ENCODE data around the gene CTNNB1. TPM values are rescaled to one million over a fixed set of nuclear protein-coding genes. Genes with fewer than 3 reads are reported as not detected.
A peak's percentile ranks its signal among the peaks of the same experiment; 100 is the strongest.
"Not testable (repeated sequence)": the region's sequence is repeated elsewhere in the genome, so short reads cannot be mapped to it uniquely, and the experiment has no call there.

CTNNB1 gene
- total RNA-seq, 1 experiment from 2014 or later: 441 TPM

DNA sequence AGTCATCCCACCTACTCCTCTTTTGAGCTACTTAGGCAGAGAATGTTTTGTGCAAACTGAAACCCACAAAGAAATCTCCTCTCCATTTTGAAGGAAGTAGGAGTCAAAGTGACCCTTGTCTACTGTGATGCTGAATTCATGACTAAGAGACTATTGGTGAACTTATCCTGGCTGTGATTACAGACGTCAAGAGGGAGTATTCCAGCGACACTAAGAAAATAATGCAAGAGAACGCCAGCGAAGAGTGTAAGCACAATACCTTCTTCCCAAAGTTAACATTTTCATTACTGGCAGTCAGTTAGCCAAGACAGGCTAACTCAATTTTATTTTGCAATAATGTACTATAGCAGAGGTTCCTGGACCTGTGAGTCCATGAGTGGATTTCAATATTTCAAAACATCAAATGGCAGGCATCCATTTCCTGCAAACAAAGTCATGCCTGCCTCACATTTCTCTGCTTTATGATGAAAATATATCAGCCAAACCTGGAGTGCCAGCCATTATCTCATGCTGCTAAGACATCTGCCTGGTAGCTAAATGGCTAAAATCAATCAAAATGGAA is 59.0 kb downstream of the CTNNB1 start:
- DNase-seq (ENCODE audit: low spot score): no peak

DNA sequence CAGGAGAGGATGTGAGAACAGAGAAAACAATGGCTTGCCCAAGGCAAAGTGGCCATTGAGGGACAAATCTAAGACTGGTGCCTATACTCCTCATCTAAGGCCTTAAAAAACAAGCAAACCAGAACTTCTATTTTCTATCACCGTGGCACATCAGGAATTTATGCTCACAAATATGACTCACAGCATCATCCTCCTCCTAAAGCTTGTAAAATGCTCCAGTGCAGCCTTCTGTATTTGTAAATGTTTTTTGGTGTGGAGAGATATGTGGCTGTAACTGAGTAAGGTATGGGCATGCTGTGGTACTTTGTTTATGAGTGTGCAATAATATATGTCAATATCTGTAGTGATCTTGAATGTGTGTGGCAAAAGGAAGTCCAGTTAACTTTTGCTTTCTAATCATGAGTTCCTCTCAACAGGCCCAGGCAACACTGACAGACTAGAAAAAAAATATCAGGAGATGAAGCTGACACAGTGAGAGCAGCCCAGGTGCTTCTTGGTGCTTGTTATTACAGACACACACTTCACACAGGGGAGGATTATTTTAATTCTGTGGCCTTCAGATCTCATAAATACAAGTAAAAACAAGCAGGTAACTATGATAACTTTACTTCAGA is 60.3 kb downstream of the CTNNB1 start:
- DNase-seq (ENCODE audit: low spot score): no peak

DNA sequence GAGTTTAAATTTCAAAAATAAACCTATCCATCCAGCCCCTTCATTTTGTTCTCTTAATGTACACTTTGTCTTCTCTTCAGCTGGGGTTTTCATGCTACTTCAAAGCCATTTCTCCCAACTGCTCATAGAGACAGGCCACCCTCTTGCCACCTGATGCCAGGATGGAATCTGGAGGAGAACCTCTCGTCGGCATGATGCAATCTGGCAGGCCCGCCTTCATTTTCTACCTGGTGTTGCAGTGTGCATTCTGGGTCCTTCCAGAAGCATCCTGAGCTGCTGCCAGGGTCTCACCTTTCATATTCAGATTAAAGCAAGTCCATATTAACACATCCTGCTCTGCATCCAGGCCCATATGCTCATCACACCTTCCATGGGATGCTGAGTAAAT is 60.8 kb downstream of the CTNNB1 start:
- DNase-seq (ENCODE audit: low spot score): no peak

DNA sequence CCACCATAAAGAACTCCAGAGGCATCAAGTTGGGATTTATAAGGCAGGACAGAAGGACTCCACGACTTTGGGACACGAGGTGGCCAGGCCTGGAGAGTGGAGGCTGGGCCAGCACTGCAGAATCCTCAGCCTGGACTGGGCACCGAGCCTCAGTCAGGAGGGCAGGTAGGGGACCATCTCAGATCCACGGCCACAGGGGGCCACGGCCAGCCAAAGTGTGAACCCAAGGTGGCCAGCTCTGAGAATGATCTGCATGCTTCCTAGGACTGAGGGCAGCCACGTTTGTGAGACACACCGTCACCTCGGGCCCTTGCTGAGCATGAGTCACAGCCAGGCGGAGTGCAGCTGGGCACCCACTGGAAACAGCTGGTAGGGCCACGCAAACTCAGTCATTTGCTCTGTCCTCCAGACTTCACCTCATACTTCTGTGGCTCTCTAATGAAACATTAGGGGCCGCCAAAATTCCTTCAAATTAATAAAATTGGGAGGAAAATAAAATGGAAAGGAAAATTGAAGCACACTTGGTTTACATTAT is 65.8 kb downstream of the CTNNB1 start:
- DNase-seq (ENCODE audit: low spot score): peak; percentile 76

DNA sequence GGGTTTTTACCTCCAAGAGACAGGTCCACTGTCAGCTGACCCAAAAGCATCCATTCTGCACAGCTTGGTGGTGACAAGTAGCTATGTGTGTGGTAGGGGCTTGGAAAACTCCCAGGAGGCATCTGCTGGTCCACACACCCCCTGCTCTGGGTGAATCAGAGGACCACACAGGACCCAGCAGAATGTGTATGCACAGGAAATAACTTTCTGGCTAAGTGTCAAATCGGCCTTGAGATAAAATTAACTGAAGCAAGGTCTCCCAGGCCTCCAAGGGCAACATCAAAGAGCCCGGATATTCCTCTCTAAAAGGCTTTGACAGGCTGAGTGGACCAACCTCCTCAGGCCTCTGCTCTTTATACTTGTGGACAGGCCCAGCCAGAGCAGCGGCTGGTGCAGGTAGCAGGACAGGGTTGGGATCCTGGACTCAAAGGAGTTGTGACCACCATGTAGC is 66.5 kb downstream of the CTNNB1 start:
- DNase-seq (ENCODE audit: low spot score): peak; percentile 76

DNA sequence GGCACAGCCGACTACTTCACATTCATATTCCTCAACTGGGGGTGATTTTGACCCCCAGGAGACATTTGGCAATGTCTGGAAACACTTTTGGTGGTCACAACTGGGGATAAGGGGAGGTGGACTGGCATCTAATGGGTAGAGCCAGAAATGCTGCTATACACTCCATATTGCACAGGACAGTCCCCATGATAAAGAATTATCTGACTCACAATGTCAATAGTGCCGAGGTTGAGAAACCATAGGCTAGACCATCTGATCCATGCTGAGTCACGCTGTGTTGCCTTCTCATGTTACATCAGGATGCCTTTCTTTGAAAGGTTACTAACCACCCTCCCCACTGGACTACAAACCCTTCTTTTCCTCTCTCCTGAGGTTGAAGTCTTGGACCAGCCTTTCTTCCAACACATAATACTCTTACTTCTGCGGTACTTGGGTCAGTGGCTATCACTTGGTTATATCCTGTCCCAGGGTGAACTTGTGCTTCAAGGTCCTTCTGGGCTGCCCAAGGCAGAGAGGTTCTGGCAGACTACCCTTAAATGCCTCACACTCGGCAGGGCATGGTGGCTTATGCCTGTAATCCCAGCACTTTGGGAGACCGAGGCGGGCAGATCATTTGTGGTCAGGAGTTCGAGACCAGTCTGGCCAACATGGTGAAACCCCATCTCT is 68.8 kb downstream of the CTNNB1 start:
- DNase-seq (ENCODE audit: low spot score): peak; percentile 92

DNA sequence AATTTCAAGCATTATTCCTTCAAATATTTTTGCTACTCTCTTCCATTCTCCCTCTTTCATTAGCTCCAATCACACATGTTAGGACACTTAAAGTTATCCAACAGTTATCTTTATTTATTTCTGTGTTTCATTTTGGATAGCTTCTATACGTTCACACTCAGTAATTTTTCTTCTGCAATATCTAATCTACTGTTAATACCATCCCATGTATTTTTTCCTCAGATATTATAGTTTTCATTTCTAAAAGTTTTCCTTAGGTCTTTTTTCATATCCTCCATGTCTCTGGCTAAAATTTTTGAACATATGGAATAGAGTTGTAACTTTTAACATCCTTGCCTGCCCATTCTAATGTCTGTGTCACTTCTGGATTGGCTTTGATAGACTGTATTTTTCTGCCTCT is 73.4 kb downstream of the CTNNB1 start:
- DNase-seq (ENCODE audit: low spot score): no peak

DNA sequence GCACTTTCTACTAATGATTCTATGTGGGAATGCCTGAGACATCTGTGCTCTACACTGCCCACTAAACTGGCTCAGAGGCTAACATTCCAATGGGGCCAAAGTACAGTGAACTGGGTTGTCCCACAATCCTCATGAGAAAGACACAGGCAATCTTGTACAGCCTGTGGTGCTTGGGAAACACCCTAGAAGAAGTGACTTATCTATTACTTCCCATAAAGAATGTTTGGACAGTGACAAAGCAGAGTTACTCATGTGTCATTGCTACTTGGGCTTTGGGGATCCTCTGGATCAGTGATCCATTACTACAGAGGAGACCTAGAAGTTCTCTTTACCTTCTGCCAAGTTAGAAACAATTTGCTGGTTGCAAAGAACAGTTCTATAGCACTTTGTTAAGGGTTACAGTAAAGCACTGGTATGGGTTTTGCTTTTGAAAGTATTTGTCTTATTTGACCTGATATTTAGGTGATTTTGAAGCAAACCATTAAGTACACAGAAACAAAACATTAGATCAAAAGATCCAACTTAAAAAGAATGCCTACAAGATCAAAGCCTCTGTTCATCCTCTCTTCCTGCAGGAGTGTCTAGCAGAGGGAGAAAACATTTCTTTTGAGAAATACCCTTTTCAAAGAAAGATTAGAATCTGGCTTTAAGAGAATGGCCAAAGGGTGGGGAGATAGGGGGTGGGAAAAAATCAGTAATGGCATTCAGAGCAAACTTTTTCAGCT is 75.8 kb downstream of the CTNNB1 start:
- peak; percentile 13 for DNase-seq (ENCODE audit: low spot score)

DNA sequence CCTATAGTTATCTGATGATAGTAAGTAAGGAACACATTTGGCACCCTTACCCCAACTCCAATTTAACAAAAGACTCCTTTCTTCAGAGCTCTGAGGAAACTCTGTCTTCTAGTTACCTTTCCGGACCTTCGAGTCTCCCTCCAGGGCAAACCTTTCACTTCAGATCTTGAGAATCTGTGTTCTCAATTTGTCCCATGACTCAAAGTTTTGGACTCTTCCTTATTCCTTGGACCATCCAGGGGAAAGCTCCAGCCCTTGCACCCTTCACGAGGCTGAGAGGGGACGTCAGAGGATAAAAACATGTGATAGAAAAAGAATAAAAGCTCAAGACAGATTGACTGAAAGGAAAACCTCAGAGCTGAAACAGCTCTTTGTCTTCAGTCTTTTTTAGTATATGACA is 76.9 kb downstream of the CTNNB1 start:
- no peak for DNase-seq (ENCODE audit: low spot score)

DNA sequence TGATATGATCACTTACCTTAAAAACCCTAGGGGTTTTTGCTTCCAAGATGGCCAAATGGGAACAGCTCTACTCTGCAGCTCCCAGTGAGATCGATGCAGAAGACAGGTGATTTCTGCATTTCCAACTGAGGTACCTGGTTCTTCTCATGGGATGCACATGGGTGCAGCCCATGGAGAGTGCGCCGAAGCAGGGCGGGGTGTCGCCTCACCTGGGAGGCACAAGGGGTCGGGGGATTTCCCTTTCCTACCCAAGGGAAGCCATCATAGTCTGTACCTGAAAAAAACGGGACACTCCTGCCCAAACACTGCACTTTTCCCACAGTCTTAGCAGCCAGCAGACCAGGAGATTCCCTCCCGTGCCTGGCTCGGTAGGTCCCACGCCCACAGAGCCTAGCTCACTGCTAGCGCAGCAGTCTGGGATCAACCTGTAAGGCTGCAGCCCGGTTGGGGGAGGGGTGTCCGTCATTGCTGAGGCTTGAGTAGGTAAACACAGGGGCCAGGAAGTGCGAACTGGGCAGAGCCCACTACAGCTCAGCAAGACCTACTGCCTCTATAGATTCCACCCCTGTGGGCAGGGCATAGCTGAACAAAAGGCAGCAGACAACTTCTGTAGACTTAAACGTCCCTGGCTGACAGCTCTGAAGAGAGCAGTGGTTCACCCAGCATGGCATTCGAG is 78.6 kb downstream of the CTNNB1 start:
- no peak for DNase-seq (ENCODE audit: low spot score)

DNA sequence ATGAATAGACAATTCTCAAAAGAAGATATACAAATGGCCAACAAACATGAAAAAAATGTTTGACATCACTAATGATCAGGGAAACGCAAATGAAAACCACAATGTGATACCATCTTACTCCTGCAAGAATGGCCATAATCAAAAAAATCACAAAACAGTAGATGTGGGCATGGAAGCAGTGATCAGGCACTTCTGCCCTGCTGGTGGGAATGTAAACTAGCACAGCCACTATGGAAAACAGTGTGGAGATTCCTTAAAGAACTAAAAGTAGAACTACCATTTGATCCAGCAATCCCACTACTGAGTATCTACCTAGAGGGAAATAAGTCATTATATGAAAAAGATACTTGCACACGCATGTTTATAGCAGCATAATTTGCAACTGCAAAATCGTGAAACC is 85.6 kb downstream of the CTNNB1 start:
- DNase-seq (ENCODE audit: low spot score): not testable (repeated sequence)

DNA sequence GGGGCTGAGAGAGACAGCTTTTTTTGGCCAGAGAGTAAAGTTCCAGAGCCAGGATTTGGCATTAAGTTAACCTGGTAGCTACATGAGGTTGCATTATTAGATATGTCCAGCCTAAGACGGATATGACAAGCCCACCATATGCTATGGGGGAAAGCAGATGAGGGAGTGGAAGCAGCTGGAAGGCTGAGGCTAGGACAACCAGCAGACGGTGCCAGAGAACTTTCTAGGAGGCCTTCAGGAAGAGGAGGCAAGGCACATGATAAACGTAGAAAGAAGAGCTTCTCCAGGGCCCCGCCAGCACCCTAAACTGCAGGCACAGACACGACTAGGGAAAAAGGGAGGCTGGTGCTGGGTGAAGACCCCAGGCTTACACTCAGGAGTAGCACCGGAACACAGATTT is 87.0 kb downstream of the CTNNB1 start:
- no peak for DNase-seq (ENCODE audit: low spot score)

DNA sequence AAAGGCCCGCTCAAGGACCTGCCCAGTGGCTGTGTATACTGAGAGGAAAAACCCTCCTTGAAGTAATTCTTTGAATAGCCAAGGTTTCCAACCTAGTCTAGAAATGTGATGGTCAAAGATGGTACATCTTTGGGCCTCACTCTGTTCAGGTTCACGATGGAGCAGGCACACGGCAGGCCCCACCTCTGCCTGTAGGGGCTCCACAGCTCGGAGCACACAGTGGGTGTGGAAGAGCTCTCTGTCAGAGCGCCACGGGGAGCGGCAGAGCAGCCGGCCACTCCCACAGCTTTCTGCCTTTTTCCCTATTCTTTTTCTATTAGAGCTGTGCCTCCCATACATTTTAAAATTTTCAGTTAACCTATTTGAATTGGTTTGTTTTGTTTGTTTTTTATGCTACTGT is 89.5 kb downstream of the CTNNB1 start:
- no peak for DNase-seq (ENCODE audit: low spot score)
